ENCODE measurements around the gene MR1. TPM values are rescaled to one million over a fixed set of nuclear protein-coding genes. Genes with fewer than 3 reads are reported as not detected.
A peak's percentile ranks its signal among the peaks of the same experiment; 100 is the strongest.

Gene MR1
- total and polyA plus RNA-seq, 9 of the 15 experiments (the other 6 are each of a cell fraction or from before 2014, with no cell fraction given), result 9.7 to 21.7 (median 15.6) TPM

- no peak for ATAC-seq
- CTCF ChIA-PET (ENCODE audit: low intra/inter-chr PET ratio), result no interaction called here
- FAIRE-seq, result no peak
- no peaks in the 10 kb centered on the region for H3K79me2 ChIP-seq (ENCODE audit: control insufficient read depth, insufficient read depth, low read length)
- in situ Hi-C loops (cut with MboI) (no loop called here), intact Hi-C loops (cut with micrococcal nuclease) (no loop called here)
- POLR2A ChIA-PET, result interaction anchor here (0.6 kb wide), 1 partner anchor 41 kb away, joined by 5 read pairs; no protein-coding TSS in a partner anchor
- BruUV-seq (replicated peaks), result no TSS peak
- no peaks in the 10 kb centered on the region for H3K4me1 ChIP-seq (replicated peaks in 1 of 2; ENCODE audit: control insufficient read depth in 2 of 2, insufficient read depth in 2 of 2, low read length in 2 of 2)
- H3K27me3 ChIP-seq (ENCODE audit: control insufficient read depth in 2 of 2, insufficient read depth in 2 of 2, low read length in 2 of 2), result no peaks in the 10 kb centered on the region
- no peaks in the 10 kb centered on the region for H3K9me1 ChIP-seq (ENCODE audit: control insufficient read depth, insufficient read depth, low read length)
- no peaks in the 10 kb centered on the region for H4K20me1 ChIP-seq (replicated peaks; ENCODE audit: control insufficient read depth, insufficient read depth, low read length)
- H2AFZ ChIP-seq (ENCODE audit: low read depth, low read length), result no peak overlapping the region
- no peak overlapping the region for H3K4me2 ChIP-seq (ENCODE audit: insufficient read depth, low read length)
- no peaks in the 10 kb centered on the region for H3K9me3 ChIP-seq (replicated peaks; ENCODE audit: control insufficient read depth, insufficient read depth, low read depth, low read length)
- no peak overlapping the region for H3K4me3 ChIP-seq
- H3K27ac ChIP-seq (ENCODE audit: extremely low read depth, low read depth, low read length), result no peak overlapping the region
- DNase-seq (ENCODE audit: extremely low read depth in 1 of 4, low spot score in 3 of 4), result no peak
- no peaks in the 10 kb centered on the region for H3K36me3 ChIP-seq (ENCODE audit: control insufficient read depth, insufficient read depth, low read length)
- TF ChIP-seq CHD2 (IDR thresholded peaks at IDR 0.05; ENCODE audit: low read depth, low read length) (no peak), PRMT5 (CRISPR knock-in tag; IDR thresholded peaks at IDR 0.05) (no peak)
- H3K9ac ChIP-seq (ENCODE audit: insufficient read depth in 1 of 2, low read depth in 2 of 2, low read length in 2 of 2), result no peak overlapping the region
Observed at GRCh38 chr1:181050922-181051321, 17.1 kb downstream of the MR1 start.

DNA sequence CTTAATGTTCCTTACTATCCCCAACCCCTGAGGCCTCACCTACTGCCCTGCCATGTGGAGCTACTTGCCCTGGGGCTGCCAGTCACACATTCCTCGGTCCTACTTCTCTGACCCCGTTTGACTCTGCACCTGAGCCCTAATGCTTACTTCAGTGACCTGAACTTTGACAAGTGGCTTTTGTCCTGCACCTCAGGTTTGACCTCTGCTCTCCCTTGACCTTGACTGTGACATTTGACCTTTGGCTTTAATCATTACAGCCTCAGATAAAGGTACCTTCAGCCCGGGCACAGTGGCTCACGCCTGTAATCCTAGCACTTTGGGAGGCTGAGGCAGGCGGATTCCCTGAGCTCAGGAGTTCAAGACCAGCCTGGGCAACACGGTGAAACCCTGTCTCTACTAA is 22.8 kb downstream of the MR1 start:
- no TSS peak for BruUV-seq (replicated peaks)
- no peak overlapping the region for H2AFZ ChIP-seq (ENCODE audit: low read depth, low read length)
- H3K4me2 ChIP-seq (ENCODE audit: insufficient read depth, low read length), result no peak overlapping the region
- no peaks in the 10 kb centered on the region for H3K4me1 ChIP-seq (replicated peaks in 1 of 2; ENCODE audit: control insufficient read depth in 2 of 2, insufficient read depth in 2 of 2, low read length in 2 of 2)
- in situ Hi-C loops (cut with MboI) (no loop called here), intact Hi-C loops (cut with micrococcal nuclease) (no loop called here)
- no peak for ATAC-seq
- no peak for DNase-seq (ENCODE audit: extremely low read depth in 1 of 4, low spot score in 3 of 4)
- whole genome bisulfite sequencing (ENCODE audit: insufficient coverage, low coverage, missing lambda C conversion rate), result 21% methylated on average over 6 of the region's 6 CpGs
- no peak overlapping the region for H3K4me3 ChIP-seq
- peak; percentile 66 for TF ChIP-seq ESRRA (IDR thresholded peaks at IDR 0.05; ENCODE audit: borderline replicate concordance, low read depth)
- TF ChIP-seq CBX8 (IDR thresholded peaks at IDR 0.05; ENCODE audit: borderline replicate concordance, extremely low read depth, low read depth, low read length, poor library complexity, severe bottlenecking), result no peak
- no peak for TF ChIP-seq SAFB2 (IDR thresholded peaks at IDR 0.05; ENCODE audit: borderline replicate concordance, low read depth, low read length, severe bottlenecking)
- TF ChIP-seq ZEB2 (IDR thresholded peaks at IDR 0.05), result no peak
- peak; percentile 62 for TF ChIP-seq NR2C1 (IDR thresholded peaks at IDR 0.05)
- TF ChIP-seq NR2C1 (tag; IDR thresholded peaks at IDR 0.05), result peak; percentile 72
- no peak for TF ChIP-seq MEIS2 (IDR thresholded peaks at IDR 0.05; ENCODE audit: partially characterized antibody)
- H3K36me3 ChIP-seq (ENCODE audit: control insufficient read depth, insufficient read depth, low read length), result no peaks in the 10 kb centered on the region
- CTCF ChIA-PET (ENCODE audit: low intra/inter-chr PET ratio), result no interaction called here
- H3K9me1 ChIP-seq (ENCODE audit: control insufficient read depth, insufficient read depth, low read length), result no peaks in the 10 kb centered on the region
- no peaks in the 10 kb centered on the region for H4K20me1 ChIP-seq (replicated peaks; ENCODE audit: control insufficient read depth, insufficient read depth, low read length)
- no peak overlapping the region for H3K27ac ChIP-seq (ENCODE audit: extremely low read depth, low read depth, low read length)
- H3K9ac ChIP-seq (ENCODE audit: insufficient read depth in 1 of 2, low read depth in 2 of 2, low read length in 2 of 2), result no peak overlapping the region
- no peaks in the 10 kb centered on the region for H3K9me3 ChIP-seq (replicated peaks; ENCODE audit: control insufficient read depth, insufficient read depth, low read depth, low read length)
- H3K27me3 ChIP-seq (ENCODE audit: control insufficient read depth in 2 of 2, insufficient read depth in 2 of 2, low read length in 2 of 2), result peaks cover 0 to 12% of the 10 kb centered on the region in 2 experiments; a peak in 1 of 5 replicates
- FAIRE-seq, result no peak
- POLR2A ChIA-PET, result interaction anchor here (0.6 to 3.0 kb wide), 4 partner anchors 13 to 66 kb away, joined by 3 to 15 read pairs (median 8); no protein-coding TSS in a partner anchor
- no peaks in the 10 kb centered on the region for H3K79me2 ChIP-seq (ENCODE audit: control insufficient read depth, insufficient read depth, low read length)
